HG02798 (cell line): Measurements from ENCODE around the gene NUP98.
"Not testable (repeated sequence)": the region's sequence is repeated elsewhere in the genome, so short reads cannot be mapped to it uniquely, and the experiment has no call there.

Source experiments
- ATAC-seq: cut with Tn5 transposase; IDR thresholded peaks from one replicate; pipeline ENCODE4 v1.9.1; 2021; ENCODE audit warnings: mild to moderate bottlenecking; ENCODE audit not compliant: unreplicated experiment, poor library complexity

The NUP98 gene

GRCh38 chr11:3679077-3679476, 118.3 kb downstream of the NUP98 start:
- ATAC-seq, result no peak

GRCh38 chr11:3675971-3676370, 121.4 kb downstream of the NUP98 start:
- no peak for ATAC-seq

- ATAC-seq, result no peak
Observed at GRCh38 chr11:3674189-3674588, 123.2 kb downstream of the NUP98 start.

- ATAC-seq, result no peak
Observed at GRCh38 chr11:3671334-3672254, 125.8 kb downstream of the NUP98 start, which contains the start of gene CHRNA10. CHRNA10 (minus strand) TSS chr11:3671384; CDS start chr11:3671312, 72 bp downstream.

GRCh38 chr11:3669742-3670183, 127.6 kb downstream of the NUP98 start:
- ATAC-seq, result no peak

- no peak for ATAC-seq
Observed at GRCh38 chr11:3669128-3669527, 128.2 kb downstream of the NUP98 start.

GRCh38 chr11:3667149-3668035, 130.0 kb downstream of the NUP98 start:
- ATAC-seq, result no peak

- no peak for ATAC-seq
Observed at GRCh38 chr11:3666023-3666530, 131.3 kb downstream of the NUP98 start.

- no peak for ATAC-seq
Observed at GRCh38 chr11:3665336-3666022, 131.9 kb downstream of the NUP98 start.

- ATAC-seq, result no peak
Observed at GRCh38 chr11:3664032-3664630, 133.2 kb downstream of the NUP98 start.

- ATAC-seq, result no peak
Observed at GRCh38 chr11:3662856-3663255, 134.5 kb downstream of the NUP98 start.

GRCh38 chr11:3660960-3661359, 136.4 kb downstream of the NUP98 start:
- ATAC-seq, result no peak

- no peak for ATAC-seq
Observed at GRCh38 chr11:3659595-3660515, 137.5 kb downstream of the NUP98 start.

- ATAC-seq, result no peak
Observed at GRCh38 chr11:3658252-3658651, 139.1 kb downstream of the NUP98 start.

- ATAC-seq, result not testable (repeated sequence)
Observed at GRCh38 chr11:3657331-3657730, 140.0 kb downstream of the NUP98 start.

GRCh38 chr11:3655547-3655946, 141.8 kb downstream of the NUP98 start:
- ATAC-seq, result no peak

- ATAC-seq, result not testable (repeated sequence)
Observed at GRCh38 chr11:3652514-3652913, 144.8 kb downstream of the NUP98 start.

GRCh38 chr11:3649374-3649773, 148.0 kb downstream of the NUP98 start:
- not testable (repeated sequence) for ATAC-seq

- not testable (repeated sequence) for ATAC-seq
Observed at GRCh38 chr11:3648843-3649242, 148.5 kb downstream of the NUP98 start.
